Panc1 (cell line): ENCODE data around the gene IPMK. TPM values are rescaled to one million over a fixed set of nuclear protein-coding genes. Genes with fewer than 3 reads are reported as not detected.
A peak's percentile ranks its signal among the peaks of the same experiment; 100 is the strongest.

Experiments
- ATAC-seq: fragments of 200-7000 bp; cut with Tn5 transposase; 2 replicates; pipeline ENCODE4 v1.9.1; 2020; ENCODE audit warnings: mild to moderate bottlenecking, moderate library complexity
- Bru-seq: library from RNA; stranded (reverse); fragments of 400-500 nt; gene quantifications from one replicate; lab custom pipeline; 2021; lab: Mats Ljungman, UMichigan
- BruChase-seq, 2 experiments: library from RNA; stranded (reverse); fragments of 400-500 nt; gene quantifications; one replicate each; lab custom pipeline; 2021; lab: Mats Ljungman, UMichigan
- BruUV-seq: library from RNA; stranded (reverse); fragments of 400-500 nt; replicated peaks from 2 replicates; lab custom pipeline; 2021; lab: Mats Ljungman, UMichigan
- CTCF ChIA-PET: fragments of 300-600 bp; sonication (Branson Sonifier 250); formaldehyde crosslinking; loops from one replicate; lab custom pipeline; 2022; ENCODE audit warnings: antibody characterized with exemption; lab: Charles Lee
- POLR2A ChIA-PET: fragments of 300-600 bp; sonication (Branson Sonifier 250); formaldehyde crosslinking; loops from one replicate; lab custom pipeline; 2022; ENCODE audit warnings: antibody characterized with exemption; lab: Charles Lee
- DNase-seq: peaks from one replicate; pipeline ENCODE4 v3.0.0-alpha.2; 2010; ENCODE audit warnings: low read depth, low spot score
- H3K27ac ChIP-seq: 2 replicates; pipeline ENCODE4 v1.5.1; 2011; ENCODE audit warnings: mild to moderate bottlenecking, low read length, inconsistent platforms
- H3K27me3 ChIP-seq: fragments of 200-500 bp; sonication (Bioruptor generic); 2 replicates; pipeline ENCODE4 v1.6.0; 2014; ENCODE audit warnings: low read length, inconsistent platforms; ENCODE audit not compliant: control insufficient read depth, insufficient read depth
- H3K36me3 ChIP-seq: fragments of 200-500 bp; sonication (Bioruptor generic); 2 replicates; pipeline ENCODE4 v1.5.1; 2014; ENCODE audit warnings: inconsistent platforms, mild to moderate bottlenecking, low read length, moderate library complexity; ENCODE audit not compliant: control insufficient read depth, insufficient read depth
- H3K4me1 ChIP-seq: 2 replicates; pipeline ENCODE4 v1.5.1; 2011; ENCODE audit warnings: inconsistent platforms, mild to moderate bottlenecking, low read length, moderate library complexity; ENCODE audit not compliant: control insufficient read depth, insufficient read depth
- H3K4me3 ChIP-seq, 2 experiments: 2 replicates each; pipeline ENCODE4 v1.5.1; 2011 to 2012; ENCODE audit warnings: low read depth in 2 of 2, low read length in 2 of 2, mild to moderate bottlenecking in 2 of 2, inconsistent platforms in 1 of 2, moderate library complexity in 1 of 2
- H3K9me3 ChIP-seq: fragments of 200-500 bp; sonication (Bioruptor generic); 2 replicates; pipeline ENCODE4 v1.5.1; 2014; ENCODE audit warnings: low read depth, mild to moderate bottlenecking, inconsistent platforms, low read length, moderate library complexity; ENCODE audit not compliant: control insufficient read depth, insufficient read depth
- CTCF ChIP-seq: fragments of 450-650 bp; IDR thresholded peaks from 2 replicates; pipeline ENCODE4 v1.5.1; 2017; ENCODE audit warnings: mild to moderate bottlenecking
- POLR2AphosphoS5 ChIP-seq: IDR thresholded peaks from 2 replicates; pipeline ENCODE4 v1.6.1; 2012; ENCODE audit warnings: mild to moderate bottlenecking, low read depth, low read length, moderate library complexity
- REST ChIP-seq, 2 experiments: IDR thresholded peaks; 2 replicates each; pipeline ENCODE4 v1.6.1; 2011 to 2012; ENCODE audit warnings: low read depth in 2 of 2, control low read depth in 1 of 2, low read length in 1 of 2, mild to moderate bottlenecking in 1 of 2, moderate library complexity in 1 of 2; ENCODE audit not compliant: insufficient read depth in 1 of 2
- SIN3A ChIP-seq: IDR thresholded peaks from 2 replicates; pipeline ENCODE4 v1.6.1; 2012; ENCODE audit warnings: low read depth, mild to moderate bottlenecking, low read length, moderate library complexity, borderline replicate concordance; ENCODE audit not compliant: insufficient read depth
- TCF7L2 ChIP-seq: IDR thresholded peaks from 2 replicates; pipeline ENCODE4 v1.6.1; 2011; ENCODE audit warnings: mild to moderate bottlenecking, low read depth, low read length, inconsistent platforms
- in situ Hi-C: cut with HindIII; loops from 2 replicates; pipeline ENCODE4 v1.10.0; 2016; ENCODE audit warnings: low sequenced_read_pairs, low pct_unique_long_range_greater_than_20kb
- intact Hi-C: fragments of 100-400 bp; cut with micrococcal nuclease; formaldehyde crosslinking; loops from one replicate; pipeline ENCODE4 v1.10.0; 2022; ENCODE audit not compliant: unreplicated experiment
- long read RNA-seq: library from polyadenylated mRNA; unstranded; transcript quantifications from one replicate; pipeline ENCODE4 v2.0.0, GENCODE V29; 2021; ENCODE audit not compliant: unreplicated experiment
- polyA plus RNA-seq: library from polyadenylated mRNA; unstranded; fragments of >200 nt; gene quantifications from one replicate; pipeline ENCODE4 v1.2.1, GENCODE V29; 2012; ENCODE audit warnings: missing spikeins; ENCODE audit not compliant: insufficient read length
- total RNA-seq: library from RNA; stranded (reverse); gene quantifications from one replicate; pipeline ENCODE4 v1.2.1, GENCODE V29; 2021; ENCODE audit not compliant: unreplicated experiment

The IPMK gene
- total RNA-seq: 9.3 TPM
- polyA plus RNA-seq: 2.4 TPM
- Bru-seq, nascent RNA: percentile 77 among the genes with signal in this experiment
- BruChase-seq, experiment 1, labeled RNA remaining after a 2-hour chase: percentile 82 among the genes with signal in this experiment
- percentile 72 among the genes with signal in this experiment for BruChase-seq, experiment 2, labeled RNA remaining after a 6-hour chase
- long read RNA-seq, full-length matches to known transcripts: 21 of 33 reads
- long read RNA-seq, partial matches to known transcripts: 0 of 33 reads
- long read RNA-seq, other reads (novel, unspliced or antisense): 12 of 33 reads

- peak; percentile 63 for TF ChIP-seq POLR2AphosphoS5
- peak; percentile 17; the same call in 1 of the 2 replicates for TF ChIP-seq SIN3A
- TF ChIP-seq REST (IDR thresholded peaks at IDR 0.05; ENCODE audit: insufficient read depth in 1 of 2, low read depth in 2 of 2, low read length in 1 of 2): no peak
- in situ Hi-C loops: no loop called here
- peak; percentile 35 for DNase-seq
Measured at GRCh38 chr10:58267713-58268453, at the start of gene IPMK. Gene IPMK (minus strand): TSS chr10:58267894. CDS start chr10:58267611, 283 bp downstream.

GRCh38 chr10:58316874-58317273 is 49.2 kb upstream of the IPMK start:
- intact Hi-C loops (no loop called here), in situ Hi-C loops (no loop called here)
- ATAC-seq (no peak), DNase-seq (no peak)
- TF ChIP-seq REST (IDR thresholded peaks at IDR 0.05; ENCODE audit: insufficient read depth in 1 of 2, low read depth in 2 of 2, low read length in 1 of 2): no peak
- TF ChIP-seq POLR2AphosphoS5: no peak
- TF ChIP-seq CTCF: no peak
- TF ChIP-seq SIN3A: no peak
- TF ChIP-seq TCF7L2: no peak
- no peaks in the 10 kb centered on the region for H3K9me3 ChIP-seq
- ChIA-PET POLR2A (no interaction called here), CTCF (no interaction called here)
- no peaks in the 10 kb centered on the region for H3K36me3 ChIP-seq
- no TSS peak for BruUV-seq
- H3K27ac ChIP-seq: no peak overlapping the region
- no peaks in the 10 kb centered on the region for H3K4me1 ChIP-seq
- H3K27me3 ChIP-seq: peaks cover 9% of the 10 kb centered on the region
- H3K4me3 ChIP-seq: no peak overlapping the region

More at GRCh38 chr10:58267713-58268453, at the start of gene IPMK:
- H3K27ac ChIP-seq: peak within 1 kb of the TSS; percentile 88
- CTCF ChIA-PET: no interaction called here
- BruUV-seq: no TSS peak
- intact Hi-C loops: no loop called here
- no peaks in the 10 kb centered on the region for H3K27me3 ChIP-seq
- POLR2A ChIA-PET: no interaction called here
- H3K36me3 ChIP-seq: no peaks in the 10 kb centered on the region
- H3K4me1 ChIP-seq: peaks cover 29% of the 10 kb centered on the region
- peak within 1 kb of the TSS; percentile 92 to 97 for H3K4me3 ChIP-seq
- H3K9me3 ChIP-seq: no peaks in the 10 kb centered on the region
- ATAC-seq: peak; percentile 81
